ENCODE data around the gene MAGEF1.
A peak's percentile ranks its signal among the peaks of the same experiment; 100 is the strongest.

MAGEF1 gene

GRCh38 chr3:184677344-184678316 is 34.2 kb downstream of the MAGEF1 start:
- H3K4me3 ChIP-seq = no peak overlapping the region
- H3K27ac ChIP-seq = no peak overlapping the region

GRCh38 chr3:184676927-184677326 is 34.9 kb downstream of the MAGEF1 start:
- Histone ChIP-seq H3K27ac (no peak overlapping the region), H3K4me3 (no peak overlapping the region)

GRCh38 chr3:184674626-184675025 is 37.2 kb downstream of the MAGEF1 start:
- Histone ChIP-seq H3K27ac (no peak overlapping the region), H3K4me3 (no peak overlapping the region)

- Histone ChIP-seq H3K27ac (peak overlapping the region in 1 of 21 experiments; percentile 9), H3K4me3 (no peak overlapping the region)
Observed at GRCh38 chr3:184672977-184673870, 38.6 kb downstream of the MAGEF1 start.

GRCh38 chr3:184672335-184672734 is 39.5 kb downstream of the MAGEF1 start:
- Histone ChIP-seq H3K4me3 (no peak overlapping the region), H3K27ac (no peak overlapping the region)

GRCh38 chr3:184670091-184670602 is 41.7 kb downstream of the MAGEF1 start:
- Histone ChIP-seq H3K27ac (no peak overlapping the region), H3K4me3 (no peak overlapping the region)

- Histone ChIP-seq H3K27ac (no peak overlapping the region), H3K4me3 (no peak overlapping the region)
Observed at GRCh38 chr3:184669578-184669977, 42.3 kb downstream of the MAGEF1 start.

GRCh38 chr3:184666442-184666841 is 45.4 kb downstream of the MAGEF1 start:
- H3K4me3 ChIP-seq = no peak overlapping the region
- H3K27ac ChIP-seq = no peak overlapping the region

- H3K27ac ChIP-seq = no peak overlapping the region
- no peak overlapping the region for H3K4me3 ChIP-seq
Observed at GRCh38 chr3:184665101-184665500, 46.8 kb downstream of the MAGEF1 start.

GRCh38 chr3:184663756-184664155 is 48.1 kb downstream of the MAGEF1 start:
- peak overlapping the region in 3 of 21 experiments; percentile 49 to 63 (median 55) for H3K27ac ChIP-seq
- no peak overlapping the region for H3K4me3 ChIP-seq

- H3K4me3 ChIP-seq = no peak overlapping the region
- peak overlapping the region in 5 of 21 experiments; percentile 19 to 68 (median 55) for H3K27ac ChIP-seq
Observed at GRCh38 chr3:184663356-184663755, 48.5 kb downstream of the MAGEF1 start.

GRCh38 chr3:184662187-184662586 is 49.7 kb downstream of the MAGEF1 start:
- H3K27ac ChIP-seq = peak overlapping the region in 5 of 21 experiments; percentile 19 to 68 (median 49)
- no peak overlapping the region for H3K4me3 ChIP-seq

GRCh38 chr3:184660931-184661330 is 50.9 kb downstream of the MAGEF1 start:
- Histone ChIP-seq H3K4me3 (no peak overlapping the region), H3K27ac (no peak overlapping the region)

Data from skin epidermis (tissue), 12 donors.